HUDEP-2 (cell line): ENCODE data around the gene RPL22L1.
"Not testable (repeated sequence)": the region's sequence is repeated elsewhere in the genome, so short reads cannot be mapped to it uniquely, and the experiment has no call there.

Experiments
- DNase-seq, 76 experiments: peaks; one replicate each; lab custom pipeline; 2025; ENCODE audit not compliant: unreplicated experiment in 76 of 76; lab: John Stamatoyannopoulos, UW

The RPL22L1 gene

DNA sequence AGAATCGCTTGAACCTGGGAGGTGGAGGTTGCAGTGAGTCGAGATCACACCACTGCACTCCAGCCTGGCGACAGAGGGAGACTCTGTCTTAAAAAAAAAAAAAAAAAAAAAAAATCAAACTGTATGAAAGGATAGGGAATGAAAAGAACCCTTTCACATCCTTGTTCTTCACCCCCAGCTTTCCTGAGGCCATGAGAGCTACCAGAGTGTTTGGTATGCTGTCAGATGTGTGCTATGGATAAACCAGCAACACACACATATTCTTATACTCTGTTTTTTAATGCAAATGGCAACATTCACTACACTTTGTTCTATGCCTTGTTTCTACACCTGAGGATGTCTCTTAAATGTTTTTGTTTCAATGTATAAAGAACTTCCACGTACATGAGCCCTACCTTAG is 33.5 kb downstream of the RPL22L1 start:
- no peak for DNase-seq

GRCh38 chr3:170835336-170835735 is 34.7 kb downstream of the RPL22L1 start:
- no peak for DNase-seq

- no peak for DNase-seq
Observed at GRCh38 chr3:170830580-170830979, 39.4 kb downstream of the RPL22L1 start.

GRCh38 chr3:170829546-170830272 is 40.3 kb downstream of the RPL22L1 start:
- no peak for DNase-seq

DNA sequence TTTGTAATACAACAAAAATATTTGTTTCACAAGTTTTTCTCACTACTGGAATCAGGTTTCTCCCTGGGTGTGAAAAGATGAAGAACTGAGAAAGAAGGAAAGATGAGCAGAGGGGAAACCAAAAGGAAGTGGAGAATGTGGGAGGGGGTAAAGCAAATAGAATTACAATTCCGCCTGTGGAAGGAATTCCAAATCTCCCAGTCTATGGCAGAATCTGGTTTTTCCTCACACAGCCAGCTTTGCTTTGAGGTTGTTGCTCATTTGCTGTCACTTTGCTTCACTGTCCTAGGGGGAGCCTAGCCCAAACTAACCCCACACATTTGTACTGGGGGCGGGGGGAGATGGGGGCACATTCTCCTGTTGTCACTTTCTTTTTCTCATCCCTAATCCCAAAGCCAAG is 43.9 kb downstream of the RPL22L1 start:
- no peak for DNase-seq

DNA sequence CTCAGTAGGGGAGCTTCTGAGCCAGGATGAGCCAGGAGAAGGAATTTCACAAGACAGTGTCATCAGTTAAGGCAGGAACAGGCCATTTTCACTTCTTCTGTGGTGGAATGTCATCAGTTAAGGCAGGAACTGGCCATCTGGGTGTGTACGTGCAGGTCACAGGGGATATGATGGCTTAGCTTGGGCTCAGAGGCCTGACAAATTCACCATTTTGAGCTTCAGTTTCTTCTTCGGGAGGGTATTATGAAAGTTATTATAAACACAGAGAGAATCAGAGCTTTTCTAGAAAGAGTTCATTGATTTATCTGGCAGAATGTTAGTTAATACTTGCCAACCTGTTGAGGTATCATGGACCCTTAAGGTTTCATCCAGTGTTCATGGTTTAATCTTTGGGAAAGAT is 46.4 kb downstream of the RPL22L1 start:
- DNase-seq = not testable (repeated sequence)

GRCh38 chr3:170818325-170818724 is 51.7 kb downstream of the RPL22L1 start:
- not testable (repeated sequence) for DNase-seq

DNA sequence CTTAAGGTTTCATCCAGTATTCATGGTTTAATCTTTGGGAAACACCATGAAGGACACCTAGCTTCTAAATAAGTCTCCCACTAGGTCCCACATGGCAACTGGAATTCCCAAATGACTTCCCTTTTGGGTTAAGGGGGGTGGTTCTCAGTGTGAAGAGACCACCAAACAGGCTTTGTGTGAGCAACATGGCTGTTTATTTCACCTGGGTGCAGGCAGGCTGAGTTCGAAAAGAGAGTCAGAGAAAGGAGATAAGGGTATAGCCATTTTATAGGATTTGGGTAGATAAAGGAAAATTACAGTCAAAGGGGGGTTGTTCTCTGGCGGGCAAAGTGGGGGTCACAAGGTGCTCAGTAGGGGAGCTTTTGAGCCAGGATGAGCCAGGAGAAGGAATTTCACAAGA is 52.5 kb downstream of the RPL22L1 start:
- DNase-seq = not testable (repeated sequence)

DNA sequence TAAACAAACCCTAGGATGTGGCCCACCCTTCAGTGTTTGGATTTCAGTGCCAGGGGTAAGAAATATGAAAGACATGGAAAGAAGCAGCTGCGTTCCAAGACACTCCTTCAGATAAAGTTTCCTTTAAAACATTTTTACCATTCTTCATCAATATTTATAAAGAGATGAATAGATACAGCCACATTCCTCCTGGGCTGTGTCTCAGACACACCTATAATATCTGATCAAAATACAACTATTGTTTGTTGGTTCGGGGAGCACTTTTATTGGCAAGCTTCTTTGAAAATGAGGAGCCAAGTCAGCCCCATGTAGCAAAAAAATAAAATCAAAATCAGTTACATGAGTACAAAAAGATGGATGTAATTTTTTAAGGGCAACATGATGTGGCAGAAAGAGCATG is 53.2 kb downstream of the RPL22L1 start:
- no peak for DNase-seq

DNA sequence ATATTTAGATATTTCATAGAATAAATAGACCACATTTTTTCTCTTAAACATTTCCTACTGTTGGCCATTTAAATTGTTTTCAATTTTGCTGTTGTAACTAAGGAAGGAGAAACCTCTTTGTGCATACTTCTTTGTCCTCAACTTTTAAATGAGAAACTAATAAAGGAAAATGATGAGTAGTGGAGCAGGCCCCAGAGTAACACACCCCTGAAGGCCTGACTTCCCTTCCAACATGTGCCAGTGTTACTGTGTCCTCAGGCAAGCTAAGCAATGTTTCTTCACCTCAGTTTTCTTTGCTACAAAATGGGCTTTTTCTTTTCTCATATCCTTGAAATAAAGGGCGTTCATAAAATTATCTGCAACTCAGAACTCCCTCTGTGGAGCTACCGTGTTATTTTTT is 53.7 kb downstream of the RPL22L1 start:
- no peak for DNase-seq

DNA sequence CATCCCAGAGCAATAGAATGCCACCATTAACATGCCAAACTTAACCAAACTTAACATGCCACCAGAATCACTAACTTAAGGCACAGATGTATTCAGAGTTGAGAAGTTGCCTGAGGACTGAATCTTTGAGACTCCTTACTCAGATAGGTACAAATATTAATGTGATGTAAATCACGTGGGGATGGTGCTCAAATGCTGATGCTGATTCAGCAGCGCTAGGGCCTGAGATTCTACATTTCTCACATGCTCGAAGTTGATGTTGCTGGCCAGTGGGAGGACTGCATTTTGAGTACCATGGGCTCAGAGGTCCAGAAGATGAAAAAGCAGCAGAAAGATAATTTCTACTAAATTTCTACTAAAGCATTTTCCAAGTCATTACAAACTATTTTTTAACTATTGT is 54.1 kb downstream of the RPL22L1 start:
- DNase-seq = no peak

DNA sequence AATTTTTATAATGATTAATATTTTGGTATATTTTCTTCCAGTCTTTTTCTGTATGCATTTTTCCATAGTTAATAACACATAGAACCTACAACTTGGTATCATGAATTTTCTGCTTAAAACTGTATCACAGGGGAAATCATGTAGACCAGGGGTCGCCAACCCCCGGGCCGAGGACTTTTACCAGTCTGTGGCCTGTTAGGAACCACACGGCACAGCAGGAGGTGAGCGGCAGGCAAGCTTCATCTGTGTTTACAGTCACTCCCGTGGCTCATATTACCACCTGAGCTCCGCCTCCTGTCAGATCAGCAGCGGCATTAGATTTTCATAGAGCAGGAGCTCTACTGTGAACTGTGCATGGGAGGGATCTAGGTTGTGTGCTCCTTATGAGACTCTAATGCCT is 54.7 kb downstream of the RPL22L1 start:
- no peak for DNase-seq
